ENCODE data around the gene ZBTB8B.

- TF ChIP-seq CTCF (IDR thresholded peaks at IDR 0.05) (no peak), POLR2AphosphoS5 (IDR thresholded peaks at IDR 0.05) (no peak)
Measured at GRCh38 chr1:32507021-32507420, 42.1 kb downstream of the ZBTB8B start.

Measured in breast epithelium (tissue), 3 donors.